ENCODE measurements around the gene CRELD2. TPM values are rescaled to one million over a fixed set of nuclear protein-coding genes. Genes with fewer than 3 reads are reported as not detected.
A peak's percentile ranks its signal among the peaks of the same experiment; 100 is the strongest.

The CRELD2 gene
- total and polyA plus RNA-seq, 2 of the 13 experiments (the other 11 are each of a cell fraction or from before 2014, with no cell fraction given) = 17.2 to 44.7 TPM

- TF ChIP-seq SNAPC4 (CRISPR knock-in tag; IDR thresholded peaks at IDR 0.05) (0 out of 2 replicates have a peak, but pooled peaks have one; percentile 33), MBD4 (IDR thresholded peaks at IDR 0.05; ENCODE audit: borderline replicate concordance, low read length) (no peak), ZNF772 (CRISPR knock-in tag; IDR thresholded peaks at IDR 0.05) (no peak), BRF2 (CRISPR knock-in tag; IDR thresholded peaks at IDR 0.05) (no peak), ZNF326 (CRISPR knock-in tag; IDR thresholded peaks at IDR 0.05; ENCODE audit: borderline replicate concordance) (no peak), ZNF253 (CRISPR knock-in tag; IDR thresholded peaks at IDR 0.05; ENCODE audit: borderline replicate concordance) (no peak), KAT8 (CRISPR knock-in tag; IDR thresholded peaks at IDR 0.05) (peak; percentile 68), MXI1 (IDR thresholded peaks at IDR 0.05; ENCODE audit: borderline replicate concordance, low read depth, low read length) (peak; percentile 64; the same call in 1 of the 3 replicates), HOXA5 (CRISPR knock-in tag; IDR thresholded peaks at IDR 0.05) (peak; percentile 53; the same call in 1 of the 2 replicates), ZNF234 (CRISPR knock-in tag; conservative IDR thresholded peaks at IDR 0.05) (no peak), JDP2 (CRISPR knock-in tag; IDR thresholded peaks at IDR 0.05; ENCODE audit: borderline replicate concordance) (no peak), HMG20B (CRISPR knock-in tag; conservative IDR thresholded peaks at IDR 0.05) (peak; percentile 47; the same call in 1 of the 2 replicates), ZNF224 (CRISPR knock-in tag; IDR thresholded peaks at IDR 0.05) (no peak), HNRNPH1 (optimal IDR thresholded peaks at IDR 0.05; ENCODE audit: low read depth, low read length) (no peak), HMGXB3 (CRISPR knock-in tag; IDR thresholded peaks at IDR 0.05; ENCODE audit: borderline replicate concordance) (no peak), FIP1L1 (IDR thresholded peaks at IDR 0.05; ENCODE audit: borderline replicate concordance, insufficient read depth, low read depth, low read length) (no peak)
Observed at GRCh38 chr22:49936018-49936972, 17.9 kb downstream of the CRELD2 start (continued).

Measured in HepG2 (cell line).